ENCODE results near the gene ACOXL. TPM values are rescaled to one million over a fixed set of nuclear protein-coding genes. Genes with fewer than 3 reads are reported as not detected.

The ACOXL gene
- total RNA-seq, 3 donors from 2014 or later (not counting 1 experiment from before 2014, with no cell fraction given), result not detected

GRCh38 chr2:111126581-111126980, 394.2 kb downstream of the ACOXL start:
- intact Hi-C loops (cut with micrococcal nuclease), result no loop called here
- peaks cover 11% of the 10 kb centered on the region for H3K36me3 Mint-ChIP-seq
- no peaks in the 10 kb centered on the region for H3K9me3 Mint-ChIP-seq

GRCh38 chr2:111127351-111127750, 395.0 kb downstream of the ACOXL start:
- 90% methylated on average over 3 of the region's 4 CpGs for WGBS (ENCODE audit: insufficient coverage)
- Mint-ChIP-seq H3K4me3 (no peak overlapping the region), H3K27ac (no peak overlapping the region), H3K4me1 (peaks cover 12 to 16% of the 10 kb centered on the region in 2 donors), H3K36me3 (peaks cover 11% of the 10 kb centered on the region), H3K27me3 (ENCODE audit: low read depth in 2 of 2) (no peaks in the 10 kb centered on the region), H3K9me3 (no peaks in the 10 kb centered on the region)
- intact Hi-C loops (cut with micrococcal nuclease), result no loop called here
- DNase-seq, result no peak
- H3K36me3 ChIP-seq (ENCODE audit: control insufficient read depth, insufficient read depth, low read length), result peaks cover 30% of the 10 kb centered on the region
- no peak for ATAC-seq
- no peak overlapping the region for H3K4me3 ChIP-seq (ENCODE audit: low read length)
- no peaks in the 10 kb centered on the region for H3K9me3 ChIP-seq (ENCODE audit: control insufficient read depth, insufficient read depth, low read length)
- no peak overlapping the region for H3K27ac ChIP-seq (ENCODE audit: low read length)
- H3K27me3 ChIP-seq (ENCODE audit: control insufficient read depth, insufficient read depth, low read length), result no peaks in the 10 kb centered on the region
- peaks cover 12% of the 10 kb centered on the region for H3K4me1 ChIP-seq (ENCODE audit: control insufficient read depth, insufficient read depth, low read length)
- TF ChIP-seq CTCF (IDR thresholded peaks at IDR 0.05), result no peak

More at GRCh38 chr2:111126581-111126980, 394.2 kb downstream of the ACOXL start:
- H3K27ac Mint-ChIP-seq, result no peak overlapping the region
- Histone ChIP-seq H3K36me3 (ENCODE audit: control insufficient read depth, insufficient read depth, low read length) (peaks cover 26% of the 10 kb centered on the region), H3K9me3 (ENCODE audit: control insufficient read depth, insufficient read depth, low read length) (no peaks in the 10 kb centered on the region), H3K27me3 (ENCODE audit: control insufficient read depth, insufficient read depth, low read length) (no peaks in the 10 kb centered on the region), H3K4me1 (ENCODE audit: control insufficient read depth, insufficient read depth, low read length) (peaks cover 19% of the 10 kb centered on the region), H3K27ac (ENCODE audit: low read length) (no peak overlapping the region), H3K4me3 (ENCODE audit: low read length) (no peak overlapping the region)
- H3K4me1 Mint-ChIP-seq, result peaks cover 18 to 22% of the 10 kb centered on the region in 2 donors
- TF ChIP-seq CTCF (IDR thresholded peaks at IDR 0.05), result no peak
- WGBS (ENCODE audit: insufficient coverage), result 92% methylated on average over 1 of the region's 1 CpG
- H3K27me3 Mint-ChIP-seq (ENCODE audit: low read depth in 2 of 2), result no peaks in the 10 kb centered on the region
- DNase-seq (no peak), ATAC-seq (no peak)
- no peak overlapping the region for H3K4me3 Mint-ChIP-seq

- no peak overlapping the region for H3K4me3 Mint-ChIP-seq
- H3K27me3 Mint-ChIP-seq (ENCODE audit: low read depth in 2 of 2), result no peaks in the 10 kb centered on the region
- Histone ChIP-seq H3K4me3 (ENCODE audit: low read length) (no peak overlapping the region), H3K9me3 (ENCODE audit: control insufficient read depth, insufficient read depth, low read length) (no peaks in the 10 kb centered on the region), H3K4me1 (ENCODE audit: control insufficient read depth, insufficient read depth, low read length) (peaks cover 9% of the 10 kb centered on the region), H3K27ac (ENCODE audit: low read length) (no peak overlapping the region), H3K36me3 (ENCODE audit: control insufficient read depth, insufficient read depth, low read length) (peaks cover 30% of the 10 kb centered on the region), H3K27me3 (ENCODE audit: control insufficient read depth, insufficient read depth, low read length) (no peaks in the 10 kb centered on the region)
- no peak for ATAC-seq
- WGBS (ENCODE audit: insufficient coverage), result 83% methylated on average over 1 of the region's 2 CpGs
- H3K27ac Mint-ChIP-seq, result no peak overlapping the region
- intact Hi-C loops (cut with micrococcal nuclease), result no loop called here
- DNase-seq, result no peak
- no peak for TF ChIP-seq CTCF (IDR thresholded peaks at IDR 0.05)
- no peaks in the 10 kb centered on the region for H3K9me3 Mint-ChIP-seq
- H3K4me1 Mint-ChIP-seq, result peaks cover 9 to 12% of the 10 kb centered on the region in 2 donors
- peaks cover 11% of the 10 kb centered on the region for H3K36me3 Mint-ChIP-seq
These were observed 395.7 kb downstream of the ACOXL start for GRCh38 chr2:111128096-111128495.

- H3K27ac ChIP-seq (ENCODE audit: low read length), result no peak overlapping the region
- no peaks in the 10 kb centered on the region for H3K27me3 ChIP-seq (ENCODE audit: control insufficient read depth, insufficient read depth, low read length)
- Mint-ChIP-seq H3K36me3 (peaks cover 5% of the 10 kb centered on the region), H3K27me3 (ENCODE audit: low read depth in 2 of 2) (no peaks in the 10 kb centered on the region), H3K27ac (no peak overlapping the region), H3K4me1 (peaks cover 0 to 24% of the 10 kb centered on the region in 2 donors), H3K9me3 (no peaks in the 10 kb centered on the region), H3K4me3 (no peak overlapping the region)
- peaks cover 8% of the 10 kb centered on the region for H3K36me3 ChIP-seq (ENCODE audit: control insufficient read depth, insufficient read depth, low read length)
- TF ChIP-seq CTCF (IDR thresholded peaks at IDR 0.05), result no peak
- H3K9me3 ChIP-seq (ENCODE audit: control insufficient read depth, insufficient read depth, low read length), result no peaks in the 10 kb centered on the region
- intact Hi-C loops (cut with micrococcal nuclease), result no loop called here
- peaks cover 6% of the 10 kb centered on the region for H3K4me1 ChIP-seq (ENCODE audit: control insufficient read depth, insufficient read depth, low read length)
- DNase-seq (no peak), ATAC-seq (no peak)
- 82% methylated on average over 2 of the region's 2 CpGs for WGBS (ENCODE audit: insufficient coverage)
- no peak overlapping the region for H3K4me3 ChIP-seq (ENCODE audit: low read length)
These were observed 401.2 kb downstream of the ACOXL start for GRCh38 chr2:111133603-111134002.

Measured in natural killer cell (primary cell).